ENCODE data around the gene GPS2. TPM values are rescaled to one million over a fixed set of nuclear protein-coding genes. Genes with fewer than 3 reads are reported as not detected.

The GPS2 gene
- total and polyA plus RNA-seq, 2 donors (not counting 3 experiments of a cell fraction or from before 2014, with no cell fraction given), result 51.6 to 132 TPM

DNA sequence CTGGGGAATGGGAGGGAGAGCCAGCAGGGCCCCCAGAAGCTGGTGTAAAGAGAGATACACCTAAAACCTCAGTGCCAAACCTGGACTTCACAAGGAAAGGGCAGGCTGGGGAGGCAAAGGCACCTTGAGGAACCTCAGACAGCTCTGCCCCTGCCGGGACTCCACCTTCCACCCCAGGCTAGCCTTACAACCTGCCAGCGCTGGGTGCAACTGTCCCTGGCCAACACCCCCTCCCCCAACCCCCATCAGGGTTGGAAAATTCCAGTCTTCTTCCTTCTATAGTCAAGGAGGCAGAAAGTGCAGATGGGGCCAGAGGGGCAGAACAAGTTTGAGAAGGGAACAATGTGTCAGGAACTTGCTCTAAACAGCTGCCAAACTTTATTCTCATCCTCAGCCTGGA, 23.0 kb downstream of the GPS2 start:
- Histone ChIP-seq H3K4me2 (ENCODE audit: insufficient read depth, low read length) (no peak overlapping the region), H3K36me3 (ENCODE audit: control insufficient read depth in 2 of 2, extremely low read depth in 1 of 2, insufficient read depth in 2 of 2, low read length in 2 of 2) (no peaks in the 10 kb centered on the region), H3K9me3 (replicated peaks; ENCODE audit: control insufficient read depth, insufficient read depth, low read length) (no peaks in the 10 kb centered on the region), H3K9me1 (replicated peaks; ENCODE audit: control insufficient read depth, extremely low read depth, insufficient read depth, low read length) (no peaks in the 10 kb centered on the region), H3K4me1 (ENCODE audit: control insufficient read depth, extremely low read depth, insufficient read depth, low read length) (peaks cover 8% of the 10 kb centered on the region), H3K27ac (ENCODE audit: insufficient read depth, low read depth, low read length) (no peak overlapping the region), H3K4me3 (replicated peaks in 1 of 3; ENCODE audit: insufficient read depth in 1 of 3, low read depth in 1 of 3, low read length in 3 of 3) (no peak overlapping the region), H2AFZ (ENCODE audit: low read depth, low read length) (no peak overlapping the region), H3K27me3 (ENCODE audit: control insufficient read depth in 2 of 2, insufficient read depth in 2 of 2, low read length in 2 of 2) (peaks cover 20 to 37% of the 10 kb centered on the region in 2 experiments), H4K20me1 (replicated peaks; ENCODE audit: control insufficient read depth, extremely low read depth, insufficient read depth, low read length) (no peaks in the 10 kb centered on the region), H3K79me2 (ENCODE audit: control insufficient read depth, insufficient read depth, low read length) (no peaks in the 10 kb centered on the region), H3K9ac (replicated peaks; ENCODE audit: extremely low read depth, insufficient read depth, low read length) (no peak overlapping the region)
- no TSS peak for BruUV-seq (replicated peaks)
- dilution Hi-C loops (cut with MboI; ENCODE audit: extremely low pct_ligation_motif_present, low sequenced_read_pairs) (no loop called here), intact Hi-C loops (cut with micrococcal nuclease) (no loop called here)
- DNase-seq (ENCODE audit: low read depth, low spot score) (no peak), FAIRE-seq (no peak)
- CTCF ChIA-PET, result interaction anchor here (1.2 to 1.6 kb wide), 3 partner anchors 11 to 246 kb away, joined by 4 to 9 read pairs (median 5); partner anchors contain the start of gene SLC2A4
- no peak for TF ChIP-seq POLR2A (IDR thresholded peaks at IDR 0.05; ENCODE audit: low read depth, low read length)
- TF ChIP-seq POLR2AphosphoS5 (IDR thresholded peaks at IDR 0.05; ENCODE audit: insufficient read depth, low read depth, low read length), result no peak
- TF ChIP-seq JUN (IDR thresholded peaks at IDR 0.05; ENCODE audit: borderline replicate concordance, insufficient read depth, insufficient read length, low read depth), result no peak
- TF ChIP-seq, protein P1, sequence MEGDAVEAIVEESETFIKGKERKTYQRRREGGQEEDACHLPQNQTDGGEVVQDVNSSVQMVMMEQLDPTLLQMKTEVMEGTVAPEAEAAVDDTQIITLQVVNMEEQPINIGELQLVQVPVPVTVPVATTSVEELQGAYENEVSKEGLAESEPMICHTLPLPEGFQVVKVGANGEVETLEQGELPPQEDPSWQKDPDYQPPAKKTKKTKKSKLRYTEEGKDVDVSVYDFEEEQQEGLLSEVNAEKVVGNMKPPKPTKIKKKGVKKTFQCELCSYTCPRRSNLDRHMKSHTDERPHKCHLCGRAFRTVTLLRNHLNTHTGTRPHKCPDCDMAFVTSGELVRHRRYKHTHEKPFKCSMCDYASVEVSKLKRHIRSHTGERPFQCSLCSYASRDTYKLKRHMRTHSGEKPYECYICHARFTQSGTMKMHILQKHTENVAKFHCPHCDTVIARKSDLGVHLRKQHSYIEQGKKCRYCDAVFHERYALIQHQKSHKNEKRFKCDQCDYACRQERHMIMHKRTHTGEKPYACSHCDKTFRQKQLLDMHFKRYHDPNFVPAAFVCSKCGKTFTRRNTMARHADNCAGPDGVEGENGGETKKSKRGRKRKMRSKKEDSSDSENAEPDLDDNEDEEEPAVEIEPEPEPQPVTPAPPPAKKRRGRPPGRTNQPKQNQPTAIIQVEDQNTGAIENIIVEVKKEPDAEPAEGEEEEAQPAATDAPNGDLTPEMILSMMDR (IDR thresholded peaks at IDR 0.05; ENCODE audit: extremely low read depth in 1 of 2, insufficient read depth in 1 of 2, low read depth in 1 of 2, low read length in 2 of 2), result no peak
- no peak for TF ChIP-seq FOS (IDR thresholded peaks at IDR 0.05; ENCODE audit: borderline replicate concordance, insufficient read depth, low read length)
- no peak for TF ChIP-seq EZH2 (IDR thresholded peaks at IDR 0.05; ENCODE audit: borderline replicate concordance, low read depth, low read length, severe bottlenecking)
- TF ChIP-seq, protein P2, sequence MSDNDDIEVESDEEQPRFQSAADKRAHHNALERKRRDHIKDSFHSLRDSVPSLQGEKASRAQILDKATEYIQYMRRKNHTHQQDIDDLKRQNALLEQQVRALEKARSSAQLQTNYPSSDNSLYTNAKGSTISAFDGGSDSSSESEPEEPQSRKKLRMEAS (IDR thresholded peaks at IDR 0.05; ENCODE audit: insufficient read depth, insufficient read length), result no peak
- TF ChIP-seq GATA2 (IDR thresholded peaks at IDR 0.05; ENCODE audit: insufficient read depth, insufficient read length, low read depth, low read length), result no peak
- no peak for TF ChIP-seq MYC (IDR thresholded peaks at IDR 0.05; ENCODE audit: low read depth, low read length)
- POLR2A ChIA-PET, result no interaction called here

Measured in endothelial cell of umbilical vein (primary cell).